Esophagus squamous epithelium (tissue), 5 donors: ENCODE measurements around the gene IL11. TPM values are rescaled to one million over a fixed set of nuclear protein-coding genes. Genes with fewer than 3 reads are reported as not detected.

Experiments used
- DNase-seq: peaks from one replicate; lab custom pipeline; 2025; lab: John Stamatoyannopoulos, UW
- H3K27ac ChIP-seq, 4 donors: fragments of 200-600 bp; sonication (generic); one replicate each; pipeline ENCODE4 v1.5.1; 2016 to 2019; ENCODE audit warnings: mild to moderate bottlenecking in 1 of 4
- H3K27me3 ChIP-seq, 4 donors: fragments of 200-600 bp; sonication (generic); 1 replicate in 3 of 4; 2 replicates in 1 of 4; pipeline versions ENCODE4 v1.5.1 to v1.6.0; 2017 to 2021; ENCODE audit warnings: antibody characterized with exemption in 1 of 4
- H3K36me3 ChIP-seq, 3 donors: fragments of 200-600 bp; sonication (generic); one replicate each; pipeline ENCODE4 v1.5.1; 2016 to 2019
- H3K4me1 ChIP-seq, 3 donors: fragments of 200-600 bp; sonication (generic); one replicate each; pipeline ENCODE4 v1.5.1; 2017 to 2019
- H3K4me3 ChIP-seq, 4 donors: fragments of 200-600 bp; sonication (generic); 1 replicate in 3 of 4; 2 replicates in 1 of 4; pipeline ENCODE4 v1.5.1; 2016 to 2019; ENCODE audit warnings: mild to moderate bottlenecking in 2 of 4, moderate library complexity in 1 of 4
- H3K9me3 ChIP-seq, 3 donors: fragments of 200-600 bp; sonication (generic); one replicate each; pipeline ENCODE4 v1.5.1; 2016 to 2019
- CTCF ChIP-seq, 6 experiments: fragments of 450-650 bp in 4 of 6; fragments of 200-600 bp in 2 of 6; sonication (generic) in 2 of 6; IDR thresholded peaks; one replicate each; pipeline ENCODE4 v1.5.1; 2016 to 2019; ENCODE audit warnings: antibody characterized with exemption in 6 of 6, mild to moderate bottlenecking in 4 of 6, moderate library complexity in 4 of 6
- POLR2A ChIP-seq, 4 donors: fragments of 450-650 bp; IDR thresholded peaks; one replicate each; pipeline ENCODE4 v1.6.1; 2017; ENCODE audit warnings: antibody characterized with exemption in 4 of 4, mild to moderate bottlenecking in 4 of 4, moderate library complexity in 3 of 4
- WGBS, 2 donors: methylation state at CpG; one replicate each; pipeline ENCODE4 v1.1.5; 2018; 5-methylcytosine and 5-hydroxymethylcytosine counted together
- intact Hi-C: fragments of 100-400 bp; cut with DNase I; formaldehyde crosslinking; loops from one replicate; pipeline ENCODE4 v1.15.0; 2022
- total RNA-seq, 4 donors: library from RNA; depleted of rRNA; stranded (reverse); fragments of >200 nt; gene quantifications; one replicate each; pipeline ENCODE4 v1.1.0, GENCODE V29; 2016
- donor health status: DM: yes; HTN: yes; CAD: no.

Gene IL11
- total RNA-seq, 4 donors from 2014 or later = not detected

GRCh38 chr19:55365964-55366363 is 4.3 kb downstream of the IL11 start:
- Histone ChIP-seq H3K9me3 (no peaks in the 10 kb centered on the region), H3K27me3 (peaks cover 17 to 90% (median 20%) of the 10 kb centered on the region in 4 donors), H3K27ac (no peak overlapping the region), H3K4me1 (peaks cover 14 to 25% (median 20%) of the 10 kb centered on the region in 3 donors), H3K4me3 (no peak overlapping the region), H3K36me3 (no peaks in the 10 kb centered on the region)
- intact Hi-C loops = no loop called here
- TF ChIP-seq POLR2A (IDR thresholded peaks at IDR 0.05) (no peak), CTCF (IDR thresholded peaks at IDR 0.05) (no peak)
- no peak for DNase-seq
- 76 to 78% methylated on average over 10 to 11 of the region's 19 CpGs for WGBS, 2 donors

GRCh38 chr19:55365245-55365644 is 5.0 kb downstream of the IL11 start:
- Histone ChIP-seq H3K27ac (no peak overlapping the region), H3K4me3 (no peak overlapping the region), H3K4me1 (peaks cover 10 to 20% (median 17%) of the 10 kb centered on the region in 3 donors), H3K27me3 (peaks cover 13 to 88% (median 15%) of the 10 kb centered on the region in 4 donors), H3K36me3 (no peaks in the 10 kb centered on the region), H3K9me3 (no peaks in the 10 kb centered on the region)
- no peak for TF ChIP-seq CTCF (IDR thresholded peaks at IDR 0.05)
- TF ChIP-seq POLR2A (IDR thresholded peaks at IDR 0.05) = no peak
- 74 to 88% methylated on average over 7 to 8 of the region's 8 CpGs for WGBS, 2 donors
- intact Hi-C loops = no loop called here
- DNase-seq = no peak

- intact Hi-C loops = no loop called here
- no peak within 1 kb of the TSS for H3K4me3 ChIP-seq
- no peaks in the 10 kb centered on the region for H3K9me3 ChIP-seq
- WGBS, 2 donors = 76 to 82% methylated on average over 12 to 19 of the region's 27 CpGs
- no peaks in the 10 kb centered on the region for H3K4me1 ChIP-seq
- no peaks in the 10 kb centered on the region for H3K36me3 ChIP-seq
- TF ChIP-seq CTCF (IDR thresholded peaks at IDR 0.05) = no peak
- no peak for TF ChIP-seq POLR2A (IDR thresholded peaks at IDR 0.05)
- H3K27ac ChIP-seq = no peak within 1 kb of the TSS
- peaks cover 0 to 77% (median 2%) of the 10 kb centered on the region in 4 donors for H3K27me3 ChIP-seq
- DNase-seq = no peak
Measured at GRCh38 chr19:55362990-55363716, 7.1 kb downstream of the IL11 start, which contains the start of gene GARIN5B. Gene GARIN5B (minus strand): TSS chr19:55363260. CDS start chr19:55363066, 194 bp downstream.

GRCh38 chr19:55362174-55362989 is 7.9 kb downstream of the IL11 start:
- TF ChIP-seq POLR2A (IDR thresholded peaks at IDR 0.05) (no peak), CTCF (IDR thresholded peaks at IDR 0.05) (no peak)
- peaks cover 0 to 74% (median 0%) of the 10 kb centered on the region in 4 donors for H3K27me3 ChIP-seq
- H3K9me3 ChIP-seq = no peaks in the 10 kb centered on the region
- no peaks in the 10 kb centered on the region for H3K4me1 ChIP-seq
- WGBS, 2 donors = 66 to 84% methylated on average over 8 to 11 of the region's 38 CpGs
- no peaks in the 10 kb centered on the region for H3K36me3 ChIP-seq
- intact Hi-C loops = no loop called here
- DNase-seq = no peak
- H3K27ac ChIP-seq = no peak overlapping the region
- H3K4me3 ChIP-seq = no peak overlapping the region

GRCh38 chr19:55360902-55361301 is 9.4 kb downstream of the IL11 start:
- Histone ChIP-seq H3K4me1 (peaks cover 0 to under 1% (median 0%) of the 10 kb centered on the region in 3 donors), H3K36me3 (no peaks in the 10 kb centered on the region), H3K27ac (no peak overlapping the region), H3K27me3 (peaks cover 0 to 76% (median 0%) of the 10 kb centered on the region in 4 donors), H3K9me3 (no peaks in the 10 kb centered on the region), H3K4me3 (no peak overlapping the region)
- TF ChIP-seq CTCF (IDR thresholded peaks at IDR 0.05) (no peak), POLR2A (IDR thresholded peaks at IDR 0.05) (no peak)
- 74 to 80% methylated on average over 2 to 6 of the region's 16 CpGs for WGBS, 2 donors
- intact Hi-C loops = no loop called here
- no peak for DNase-seq
